Activated CD4-positive, alpha-beta T cell treated with anti-CD3 and anti-CD28 coated beads for 36 hours (primary cell): Measurements from ENCODE around the gene RALGPS1. TPM values are rescaled to one million over a fixed set of nuclear protein-coding genes. Genes with fewer than 3 reads are reported as not detected.

ENCODE experiments used
- ATAC-seq: fragments of 200-7000 bp; cut with Tn5 transposase; one replicate; pipeline ENCODE4 v1.10.0; 2021; ENCODE audit warnings: mild to moderate bottlenecking, moderate library complexity
- CTCF ChIA-PET: fragments of 350-600 bp; sonication (Branson Sonifier 250); formaldehyde crosslinking; loops from one replicate; lab custom pipeline; 2021; ENCODE audit warnings: antibody characterized with exemption; lab: Charles Lee
- POLR2A ChIA-PET: fragments of 350-600 bp; sonication (Branson Sonifier 250); formaldehyde crosslinking; loops from one replicate; lab custom pipeline; 2021; ENCODE audit warnings: antibody characterized with exemption, inconsistent platforms; lab: Charles Lee
- DNase-seq: peaks from one replicate; pipeline ENCODE4 v3.0.0-alpha.2; 2020
- H3K27ac Mint-ChIP-seq: one replicate; pipeline ENCODE4 v1.8.0; 2021; ENCODE audit warnings: mixed read lengths
- H3K27me3 Mint-ChIP-seq: one replicate; pipeline ENCODE4 v1.8.0; 2021; ENCODE audit warnings: mixed read lengths
- H3K36me3 Mint-ChIP-seq: one replicate; pipeline ENCODE4 v1.8.0; 2021; ENCODE audit warnings: low read depth, mixed read lengths
- H3K4me1 Mint-ChIP-seq: one replicate; pipeline ENCODE4 v1.8.0; 2021; ENCODE audit warnings: mixed read lengths
- H3K4me3 Mint-ChIP-seq: one replicate; pipeline ENCODE4 v1.8.0; 2021; ENCODE audit warnings: mild to moderate bottlenecking, moderate library complexity, mixed read lengths
- H3K9me3 Mint-ChIP-seq: one replicate; pipeline ENCODE4 v1.8.0; 2021; ENCODE audit warnings: low read depth, mixed read lengths
- intact Hi-C, 2 experiments: fragments of 100-400 bp; cut with DNase I in 1 of 2; cut with micrococcal nuclease in 1 of 2; formaldehyde crosslinking; loops; one replicate each; pipeline versions ENCODE4 v1.14.2 to v1.15.1; 2022 to 2024; cut with DNase I, micrococcal nuclease
- total RNA-seq, 2 experiments: library from RNA; stranded (reverse); gene quantifications; one replicate each; pipeline ENCODE4 v1.2.3, GENCODE V29; 2021

The RALGPS1 gene
- total RNA-seq, 2 experiments from 2014 or later, result 1.2 to 2.2 TPM

DNA sequence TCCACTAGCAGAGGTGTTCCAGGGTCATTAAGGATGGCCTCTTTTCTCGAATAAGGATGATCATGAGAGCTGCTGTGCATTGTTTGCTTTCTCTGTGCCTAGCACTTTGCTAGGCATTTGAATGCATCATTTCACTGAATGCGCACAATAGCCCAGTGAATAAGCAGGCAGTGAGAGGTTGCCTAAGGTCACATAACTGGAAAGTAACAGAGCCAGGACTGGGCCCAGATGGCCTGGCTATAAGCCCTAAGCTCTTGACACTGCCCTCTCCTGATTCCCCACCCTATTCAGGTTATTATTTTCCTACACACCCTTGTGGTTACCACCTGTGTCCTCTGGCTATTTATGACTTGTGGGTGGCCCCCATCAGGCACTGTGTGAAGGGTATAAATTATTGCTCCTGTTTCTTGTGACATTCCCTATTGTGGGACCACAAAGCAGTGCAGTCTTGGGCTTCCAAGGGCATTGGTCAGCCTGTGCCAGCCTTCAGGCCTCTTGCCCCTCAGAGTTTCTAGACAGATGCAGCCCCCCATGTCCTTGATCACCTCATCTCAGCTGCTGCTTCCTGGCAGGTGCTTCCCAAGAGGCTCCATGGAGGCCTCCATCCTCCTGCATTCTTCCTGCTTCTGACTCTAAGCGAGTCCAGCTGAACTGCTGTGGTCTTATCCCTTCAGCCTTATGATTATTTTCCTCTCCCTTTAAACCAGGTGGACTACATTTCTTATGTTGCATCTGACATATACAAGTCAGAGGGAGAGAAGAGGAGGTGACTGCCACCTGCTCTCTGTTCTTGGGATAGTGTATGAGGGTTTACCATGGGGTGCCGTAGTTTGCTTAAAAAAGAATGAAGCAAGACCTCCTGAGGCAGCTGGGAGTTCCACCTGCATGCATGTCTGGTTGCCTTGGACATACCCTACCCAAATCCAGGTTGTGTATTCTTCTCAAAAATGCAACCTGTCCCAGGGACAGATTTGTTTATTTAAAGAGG lies 160.3 kb downstream of the RALGPS1 start:
- H3K9me3 Mint-ChIP-seq, result peaks cover 7% of the 10 kb centered on the region
- no peak overlapping the region for H3K4me3 Mint-ChIP-seq
- CTCF ChIA-PET, result interaction anchor here (0.6 kb wide), 1 partner anchor 88 kb away, joined by 3 read pairs; no protein-coding TSS in a partner anchor
- H3K27ac Mint-ChIP-seq, result no peak overlapping the region
- H3K27me3 Mint-ChIP-seq, result peaks cover 7% of the 10 kb centered on the region
- POLR2A ChIA-PET, result no interaction called here
- ATAC-seq (no peak), DNase-seq (no peak)
- H3K36me3 Mint-ChIP-seq, result peaks cover 11% of the 10 kb centered on the region
- H3K4me1 Mint-ChIP-seq, result no peaks in the 10 kb centered on the region
- intact Hi-C loops, result no loop called here

- DNase-seq, result no peak
- ATAC-seq, result no peak
- no peaks in the 10 kb centered on the region for H3K4me1 Mint-ChIP-seq
- POLR2A ChIA-PET, result no interaction called here
- no peak overlapping the region for H3K4me3 Mint-ChIP-seq
- peaks cover 7% of the 10 kb centered on the region for H3K27me3 Mint-ChIP-seq
- H3K27ac Mint-ChIP-seq, result no peak overlapping the region
- intact Hi-C loops, result no loop called here
- H3K36me3 Mint-ChIP-seq, result peaks cover 9% of the 10 kb centered on the region
- H3K9me3 Mint-ChIP-seq, result peaks cover 7% of the 10 kb centered on the region
- CTCF ChIA-PET, result no interaction called here
Observed at GRCh38 chr9:127075624-127076372, 161.2 kb downstream of the RALGPS1 start.

GRCh38 chr9:127076860-127077643 lies 162.5 kb downstream of the RALGPS1 start:
- ChIA-PET POLR2A (no interaction called here), CTCF (interaction anchor here (0.6 kb wide), 1 partner anchor 68 kb away, joined by 3 read pairs; no protein-coding TSS in a partner anchor)
- Mint-ChIP-seq H3K9me3 (peaks cover 2% of the 10 kb centered on the region), H3K27ac (no peak overlapping the region), H3K4me1 (no peaks in the 10 kb centered on the region), H3K4me3 (no peak overlapping the region), H3K36me3 (peaks cover 2% of the 10 kb centered on the region), H3K27me3 (peaks cover 7% of the 10 kb centered on the region)
- DNase-seq (no peak), ATAC-seq (no peak)
- intact Hi-C loops, result no loop called here

DNA sequence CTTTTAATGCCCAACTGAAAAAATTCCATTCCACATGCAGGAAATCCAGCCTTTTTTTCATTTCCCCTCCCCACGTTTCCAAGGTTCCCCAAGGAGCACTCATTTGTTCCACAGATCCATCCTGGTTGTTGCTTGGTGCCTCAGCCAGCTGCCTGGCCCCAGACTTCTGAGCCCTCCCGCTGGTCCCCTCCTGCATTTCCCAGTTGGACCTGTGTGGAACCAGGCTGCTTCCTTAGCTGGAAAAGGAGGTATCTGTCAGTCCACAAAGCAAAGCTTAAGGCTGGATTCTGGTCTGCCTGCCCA lies 163.0 kb downstream of the RALGPS1 start:
- H3K36me3 Mint-ChIP-seq, result peaks cover 2% of the 10 kb centered on the region
- CTCF ChIA-PET, result interaction anchor here (0.7 kb wide), 1 partner anchor 164 kb away, joined by 3 read pairs; no protein-coding TSS in a partner anchor

GRCh38 chr9:127078336-127078735 lies 163.8 kb downstream of the RALGPS1 start:
- DNase-seq (no peak), ATAC-seq (no peak)
- Mint-ChIP-seq H3K36me3 (no peaks in the 10 kb centered on the region), H3K9me3 (no peaks in the 10 kb centered on the region), H3K27ac (no peak overlapping the region), H3K27me3 (peaks cover 7% of the 10 kb centered on the region), H3K4me1 (no peaks in the 10 kb centered on the region), H3K4me3 (no peak overlapping the region)
- intact Hi-C loops, result no loop called here
- POLR2A ChIA-PET, result no interaction called here
- CTCF ChIA-PET, result interaction anchor here (0.7 kb wide), 1 partner anchor 165 kb away, joined by 3 read pairs; no protein-coding TSS in a partner anchor

More for the DNA sequence above, 163.0 kb downstream of the RALGPS1 start:
- Mint-ChIP-seq H3K27ac (no peak overlapping the region), H3K4me1 (no peaks in the 10 kb centered on the region), H3K4me3 (no peak overlapping the region), H3K27me3 (peaks cover 7% of the 10 kb centered on the region), H3K9me3 (no peaks in the 10 kb centered on the region)
- POLR2A ChIA-PET, result no interaction called here
- intact Hi-C loops, result no loop called here
- DNase-seq, result no peak
- no peak for ATAC-seq

GRCh38 chr9:127078988-127079387 lies 164.4 kb downstream of the RALGPS1 start:
- Mint-ChIP-seq H3K9me3 (no peaks in the 10 kb centered on the region), H3K36me3 (no peaks in the 10 kb centered on the region), H3K27ac (no peak overlapping the region), H3K4me3 (no peak overlapping the region), H3K27me3 (peaks cover 7% of the 10 kb centered on the region), H3K4me1 (no peaks in the 10 kb centered on the region)
- ChIA-PET CTCF (no interaction called here), POLR2A (no interaction called here)
- ATAC-seq (no peak), DNase-seq (no peak)
- intact Hi-C loops, result no loop called here

DNA sequence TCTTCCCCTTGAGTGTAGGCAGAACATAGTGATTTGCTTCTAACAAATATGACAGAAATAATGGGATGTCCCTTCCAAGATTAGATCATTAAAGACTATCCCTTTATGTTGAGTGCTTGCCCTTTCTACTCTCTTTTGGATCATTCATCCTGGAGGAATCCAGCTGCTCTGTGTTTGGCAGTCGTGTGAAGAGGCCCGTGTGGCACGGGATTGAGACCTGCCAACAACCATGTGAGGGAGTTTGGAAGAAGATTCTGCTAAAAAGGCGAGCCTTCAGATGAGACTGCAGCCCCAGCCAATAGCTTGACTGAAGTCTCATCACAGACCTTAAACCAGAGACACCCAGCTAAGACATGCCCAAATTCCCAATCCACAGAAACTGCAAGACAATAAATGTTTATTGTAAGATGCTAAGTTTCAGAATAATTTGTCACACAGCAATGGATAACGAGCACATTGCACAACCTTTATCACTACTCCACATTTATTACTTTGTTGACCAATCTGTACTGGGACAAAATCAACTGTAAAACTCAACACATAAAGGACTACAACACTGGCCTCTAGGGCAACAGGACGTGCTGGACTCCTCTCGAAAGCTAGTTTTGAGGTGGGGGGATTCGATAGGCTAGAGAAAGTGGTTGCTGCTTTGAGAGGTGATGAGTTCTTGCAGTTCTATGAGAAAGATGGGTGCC lies 165.0 kb downstream of the RALGPS1 start:
- DNase-seq, result no peak
- H3K4me3 Mint-ChIP-seq, result no peak overlapping the region
- intact Hi-C loops, result no loop called here
- ChIA-PET CTCF (no interaction called here), POLR2A (no interaction called here)
- H3K9me3 Mint-ChIP-seq, result no peaks in the 10 kb centered on the region
- ATAC-seq, result no peak
- H3K27ac Mint-ChIP-seq, result no peak overlapping the region
- peaks cover 4% of the 10 kb centered on the region for H3K4me1 Mint-ChIP-seq
- H3K36me3 Mint-ChIP-seq, result no peaks in the 10 kb centered on the region
- peaks cover 7% of the 10 kb centered on the region for H3K27me3 Mint-ChIP-seq

DNA sequence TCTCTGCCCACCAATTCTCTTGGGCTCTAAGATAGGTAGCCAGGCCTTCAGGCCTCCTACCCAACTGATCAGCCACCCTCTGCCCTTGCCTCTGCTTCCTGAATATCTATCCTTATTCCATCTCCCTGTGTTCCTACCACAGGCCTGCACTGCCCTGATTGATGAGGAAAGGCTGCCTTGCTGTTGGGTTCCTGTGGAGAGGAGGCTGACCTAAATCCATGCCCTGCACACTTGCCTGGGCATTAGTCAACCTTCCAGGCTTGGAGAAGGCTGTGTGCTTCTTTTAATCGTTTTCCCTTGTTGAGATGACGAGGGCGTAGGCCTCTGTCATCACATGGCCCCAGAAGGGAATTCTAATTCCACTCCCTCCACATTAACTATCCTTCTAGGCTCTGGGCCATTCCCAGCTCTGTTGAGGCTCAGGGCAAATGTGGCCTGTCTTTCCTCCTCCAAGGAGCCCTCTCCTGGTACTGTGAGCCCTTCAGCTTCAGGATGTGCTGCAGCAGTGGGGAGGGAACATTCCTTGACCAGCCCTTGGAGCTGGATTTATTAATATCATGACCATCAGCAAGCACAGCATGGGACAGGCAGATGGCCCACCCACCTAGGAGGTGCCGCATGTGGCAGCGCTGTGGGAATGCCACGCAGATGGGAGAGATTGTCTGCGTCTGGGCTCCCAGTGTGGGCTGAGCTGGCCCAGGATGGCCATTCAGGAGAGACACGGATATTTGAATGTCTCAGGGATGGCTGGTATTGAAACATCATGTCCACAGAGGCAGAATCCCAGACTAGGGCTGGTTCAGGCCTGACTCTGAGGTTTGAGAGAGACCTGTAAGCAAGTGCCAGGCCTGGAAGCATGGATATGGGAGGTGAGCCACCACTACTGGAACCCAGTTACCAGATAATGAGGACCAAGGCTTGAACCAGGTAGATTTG lies 166.9 kb downstream of the RALGPS1 start:
- ChIA-PET CTCF (interaction anchor here (0.6 kb wide), 1 partner anchor 215 kb away, joined by 4 read pairs; no protein-coding TSS in a partner anchor), POLR2A (no interaction called here)
- H3K4me3 Mint-ChIP-seq, result no peak overlapping the region
- intact Hi-C loops, result no loop called here
- peaks cover 9% of the 10 kb centered on the region for H3K4me1 Mint-ChIP-seq
- ATAC-seq (no peak), DNase-seq (no peak)
- H3K9me3 Mint-ChIP-seq, result no peaks in the 10 kb centered on the region
- no peaks in the 10 kb centered on the region for H3K36me3 Mint-ChIP-seq
- H3K27ac Mint-ChIP-seq, result no peak overlapping the region
- H3K27me3 Mint-ChIP-seq, result peaks cover 13% of the 10 kb centered on the region

DNA sequence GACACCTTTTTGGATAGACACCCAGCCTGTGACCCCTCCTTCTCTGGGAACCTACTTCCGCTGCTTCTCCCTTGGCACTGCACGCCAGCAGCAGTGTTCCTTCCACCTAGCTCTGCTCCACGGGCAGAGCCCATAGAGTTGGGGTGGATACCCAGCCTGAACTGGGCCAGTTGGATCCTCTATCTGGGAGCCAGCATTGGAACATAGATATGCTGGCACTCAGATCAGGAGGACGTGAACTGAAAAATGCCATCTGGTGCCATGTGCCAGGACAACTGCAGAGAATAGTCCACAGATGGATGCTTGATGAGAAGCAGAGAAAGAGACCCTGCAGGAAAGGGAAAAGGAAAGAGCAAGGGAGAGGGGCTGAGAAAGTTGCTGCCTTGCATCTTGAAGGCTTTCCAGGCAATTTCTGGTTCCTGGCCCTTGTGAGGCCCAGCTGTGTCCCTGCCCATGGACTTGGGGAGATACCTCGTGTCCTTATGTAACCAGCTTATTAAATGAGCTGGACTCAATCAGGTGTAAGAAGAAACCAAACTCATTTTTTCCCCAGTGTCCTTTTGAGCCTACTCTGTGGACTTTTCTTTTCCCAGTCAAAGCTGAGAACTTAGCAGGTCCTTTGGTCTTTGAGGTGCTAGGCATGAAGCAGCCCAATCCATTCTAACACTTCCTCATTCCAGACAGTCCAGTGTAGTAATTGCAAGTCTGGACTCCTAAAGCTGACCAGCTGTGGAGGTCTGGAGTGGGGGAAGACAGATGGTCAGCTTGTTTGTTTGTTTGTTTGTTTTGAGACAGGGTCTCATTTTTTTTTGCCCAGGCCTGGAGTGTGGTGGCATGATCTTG lies 168.8 kb downstream of the RALGPS1 start:
- Mint-ChIP-seq H3K36me3 (no peaks in the 10 kb centered on the region), H3K27ac (no peak overlapping the region), H3K4me1 (peaks cover 9% of the 10 kb centered on the region), H3K9me3 (no peaks in the 10 kb centered on the region), H3K4me3 (no peak overlapping the region), H3K27me3 (peaks cover 9% of the 10 kb centered on the region)
- ChIA-PET CTCF (interaction anchor here (0.6 to 0.9 kb wide), 5 partner anchors 15 to 340 kb away, joined by 3 read pairs; no protein-coding TSS in a partner anchor), POLR2A (interaction anchor here (0.6 kb wide), 1 partner anchor 111 kb away, joined by 3 read pairs; no protein-coding TSS in a partner anchor)
- ATAC-seq (no peak), DNase-seq (no peak)
- intact Hi-C loops, result no loop called here
